GM12874 (cell line): ENCODE results near the gene BRAT1.

Experiments used
- CTCF ChIP-seq: IDR thresholded peaks from 2 replicates; pipeline ENCODE4 v1.5.1; 2011; ENCODE audit warnings: low read depth, mild to moderate bottlenecking, control low read depth, low read length, moderate library complexity; ENCODE audit not compliant: insufficient read depth

Gene BRAT1

GRCh38 chr7:2580636-2581035 is 25.3 kb upstream of the BRAT1 start:
- TF ChIP-seq CTCF, result no peak

DNA sequence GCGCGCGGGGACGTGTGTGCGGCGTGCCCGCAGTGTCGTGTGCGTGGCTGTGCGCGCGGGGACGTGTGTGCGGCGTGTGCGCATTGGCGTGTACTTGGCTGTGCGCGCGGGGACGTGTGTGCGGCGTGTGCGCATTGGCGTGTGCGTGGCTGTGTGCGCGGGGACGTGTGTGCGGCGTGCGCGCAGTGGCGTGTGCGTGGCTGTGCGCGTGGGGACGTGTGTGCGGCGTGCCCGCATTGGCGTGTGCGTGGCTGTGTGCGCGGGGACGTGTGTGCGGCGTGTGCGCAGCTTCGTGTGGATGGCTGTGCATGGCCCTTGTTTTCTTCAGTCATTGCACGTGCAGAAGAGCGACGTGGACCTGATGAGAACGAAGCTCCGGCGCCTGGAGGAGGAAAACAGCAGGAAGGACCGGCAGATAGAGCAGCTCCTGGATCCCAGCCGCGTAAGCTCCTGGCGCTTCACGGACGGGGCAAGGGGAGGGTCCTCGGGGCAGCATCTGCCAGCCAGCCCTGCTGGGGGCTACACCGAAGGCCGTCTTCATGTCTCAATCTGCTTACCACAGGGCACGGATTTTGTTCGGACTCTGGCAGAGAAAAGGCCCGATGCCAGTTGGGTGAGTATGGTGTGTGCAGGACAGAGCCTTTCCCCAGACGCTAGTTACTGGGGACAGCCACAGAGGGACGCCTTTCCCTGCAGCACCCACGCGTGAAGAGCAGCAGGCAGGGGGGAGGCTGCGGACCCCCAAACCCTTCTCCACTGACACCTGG is 22.8 kb upstream of the BRAT1 start:
- no peak for TF ChIP-seq CTCF

DNA sequence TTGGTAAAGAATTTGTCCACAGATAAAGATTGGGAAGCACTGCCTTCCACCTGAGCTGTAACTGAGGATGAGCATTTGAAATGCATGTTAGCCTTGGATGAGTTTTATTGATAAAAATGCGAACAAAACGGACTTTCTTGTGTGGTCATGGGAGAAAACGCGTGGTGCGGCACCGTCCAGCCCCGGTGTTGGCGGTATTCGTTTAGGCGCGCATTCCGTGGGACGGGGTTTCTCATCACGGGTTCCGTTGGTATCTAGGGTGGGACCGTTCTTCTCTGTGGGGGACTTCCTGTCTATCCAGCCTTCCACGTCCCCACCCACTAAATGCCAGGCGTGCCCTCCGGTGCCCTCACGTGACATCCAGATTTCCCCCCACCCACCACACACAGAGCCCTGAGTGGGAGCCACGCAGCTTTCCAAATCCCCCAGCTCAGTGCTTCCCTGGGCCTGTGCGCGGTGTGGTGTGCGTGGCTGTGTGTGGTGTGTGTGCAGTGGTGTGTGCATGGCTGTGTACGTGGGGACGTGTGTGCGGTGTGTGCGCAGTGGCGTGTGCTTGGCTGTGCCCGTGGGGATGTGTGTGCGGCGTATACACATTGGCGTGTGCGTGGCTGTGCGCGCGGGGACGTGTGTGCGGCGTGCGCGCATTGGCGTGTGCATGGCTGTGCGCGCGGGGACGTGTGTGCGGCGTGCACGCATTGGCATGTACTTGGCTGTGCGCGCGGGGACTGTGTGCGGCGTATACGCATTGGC is 21.6 kb upstream of the BRAT1 start:
- TF ChIP-seq CTCF, result no peak

DNA sequence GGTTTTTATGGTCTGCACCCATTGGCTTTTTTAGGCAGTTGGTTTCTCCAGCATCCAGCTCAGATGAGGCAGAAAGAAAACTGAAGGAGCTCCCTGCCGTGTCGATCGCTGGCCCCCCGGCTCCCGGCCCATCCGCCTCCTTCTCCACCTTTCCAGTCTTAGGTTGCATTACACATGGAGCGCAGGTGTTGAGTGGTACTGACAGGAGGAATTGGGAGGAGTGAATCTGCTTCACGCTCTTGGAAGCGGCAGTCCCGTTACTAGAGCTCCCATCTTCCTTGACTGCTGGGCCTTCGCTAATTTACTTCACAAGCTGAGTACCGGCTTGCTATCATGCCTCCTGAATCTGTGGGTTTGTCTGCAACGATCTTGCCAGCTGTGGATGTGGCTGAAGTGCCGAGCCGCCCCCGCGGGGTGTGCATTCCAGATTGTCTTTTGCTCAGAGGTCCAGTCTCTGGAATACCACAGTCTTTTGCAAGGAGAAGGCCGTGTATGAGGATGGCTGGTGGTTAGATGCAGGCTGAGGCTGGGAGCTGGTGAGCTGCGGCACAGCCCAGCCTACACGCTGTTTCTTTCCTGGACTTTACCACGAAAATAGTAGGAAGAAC is 20.5 kb upstream of the BRAT1 start:
- TF ChIP-seq CTCF, result no peak

DNA sequence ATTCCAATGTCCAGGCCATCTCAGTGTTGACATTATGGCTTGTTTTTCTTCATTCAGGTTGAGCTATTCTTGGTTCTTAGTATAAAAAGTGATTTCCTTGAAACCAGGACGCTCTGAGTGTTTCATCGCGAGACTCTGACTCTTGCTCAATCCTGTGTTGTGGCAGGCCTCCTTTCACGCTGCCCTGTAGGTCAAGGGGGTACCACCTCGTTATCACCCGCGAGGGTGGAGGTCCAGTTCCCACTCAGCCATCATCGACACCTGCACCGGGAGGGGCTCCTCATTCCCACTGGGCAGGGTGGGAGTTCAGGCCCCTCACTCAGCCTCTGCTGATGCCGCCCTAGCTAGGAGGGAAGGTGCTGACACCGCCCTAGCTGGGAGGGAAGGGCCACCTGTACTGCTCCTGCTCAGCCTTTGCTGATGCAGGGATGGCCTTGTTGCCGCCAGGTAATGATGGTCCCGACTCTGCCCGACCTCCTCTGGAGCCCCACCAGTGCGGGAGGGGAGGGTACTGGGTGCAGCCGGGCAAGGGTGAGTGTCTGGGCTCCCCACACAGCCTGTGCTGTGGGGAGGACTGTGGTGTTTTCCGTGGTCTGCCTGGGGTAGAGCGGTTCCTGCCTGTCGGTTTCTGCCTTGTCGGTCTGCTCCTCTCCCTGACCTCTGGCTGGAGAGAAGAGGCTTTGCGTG is 19.9 kb upstream of the BRAT1 start:
- no peak for TF ChIP-seq CTCF

GRCh38 chr7:2573761-2574160 is 18.4 kb upstream of the BRAT1 start:
- TF ChIP-seq CTCF, result no peak
